Skeletal muscle satellite cell (primary cell): Measurements from ENCODE around the gene PAK6.

Source experiments
- H3K27me3 ChIP-seq: 2 replicates; pipeline ENCODE4 v1.7.0; 2013; ENCODE audit warnings: low read length; ENCODE audit not compliant: control insufficient read depth, insufficient read depth
- H3K36me3 ChIP-seq: 2 replicates; pipeline ENCODE4 v1.7.0; 2013; ENCODE audit warnings: mild to moderate bottlenecking, control low read depth, low read length; ENCODE audit not compliant: insufficient read depth
- H3K4me1 ChIP-seq: 2 replicates; pipeline ENCODE4 v1.7.0; 2013; ENCODE audit warnings: low read length; ENCODE audit not compliant: control insufficient read depth, insufficient read depth
- H3K4me2 ChIP-seq: 2 replicates; pipeline ENCODE4 v1.7.0; 2013; ENCODE audit warnings: mild to moderate bottlenecking, low read length
- H3K4me3 ChIP-seq: 2 replicates; pipeline ENCODE4 v1.7.0; 2013; ENCODE audit warnings: low read length
- H3K9ac ChIP-seq: 2 replicates; pipeline ENCODE4 v1.7.0; 2013; ENCODE audit warnings: mild to moderate bottlenecking, low read depth, low read length, moderate library complexity
- H3K9me3 ChIP-seq: replicated peaks from 2 replicates; pipeline ENCODE4 v1.7.0; 2013; ENCODE audit warnings: mild to moderate bottlenecking, control low read depth, low read length

The PAK6 gene

DNA sequence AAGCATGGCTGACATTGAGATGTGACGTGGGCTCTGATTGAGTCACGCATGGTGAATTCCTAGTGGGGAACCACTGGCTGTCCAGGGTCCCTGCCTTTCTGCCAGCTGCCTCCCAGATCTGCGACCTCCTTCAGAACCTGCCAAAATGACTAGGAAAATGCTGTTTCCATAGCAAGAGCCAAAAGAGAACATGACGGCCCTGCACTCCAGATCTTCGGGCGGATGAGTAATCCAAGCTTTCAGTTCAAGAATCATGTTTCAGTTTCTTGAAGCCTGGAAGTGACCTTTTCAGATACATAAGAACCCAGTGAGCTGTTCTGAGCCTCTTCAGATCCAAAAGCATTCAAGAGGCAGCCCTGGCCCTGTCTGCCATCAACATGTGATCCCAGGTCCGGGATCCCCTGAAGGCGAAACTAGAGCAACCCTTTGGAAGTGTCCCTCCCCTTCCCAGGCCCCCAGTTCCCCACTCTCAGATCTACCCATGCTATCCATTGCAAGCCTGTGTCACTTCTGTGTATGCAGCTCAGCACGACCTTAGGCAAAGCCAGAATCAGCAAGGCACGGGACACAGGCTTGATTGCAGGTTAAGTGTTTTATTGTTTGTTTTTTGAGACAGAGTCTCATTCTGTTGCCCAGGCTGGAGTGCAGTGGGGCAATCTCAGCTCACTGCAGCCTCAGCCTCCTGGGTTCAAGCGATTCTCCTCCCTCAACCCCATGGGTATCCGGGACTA lies 24.3 kb downstream of the PAK6 start:
- no peaks in the 10 kb centered on the region for H3K36me3 ChIP-seq
- no peak overlapping the region for H3K4me3 ChIP-seq
- peak overlapping the region; percentile 8 for H3K4me2 ChIP-seq
- H3K4me1 ChIP-seq: peaks cover 20% of the 10 kb centered on the region
- H3K9me3 ChIP-seq: no peaks in the 10 kb centered on the region
- H3K27me3 ChIP-seq: peaks cover 5% of the 10 kb centered on the region
- no peak overlapping the region for H3K9ac ChIP-seq

GRCh38 chr15:40264321-40265153 lies 25.7 kb downstream of the PAK6 start:
- Histone ChIP-seq H3K27me3 (no peaks in the 10 kb centered on the region), H3K4me1 (peaks cover 20% of the 10 kb centered on the region), H3K9ac (no peak overlapping the region), H3K4me2 (no peak overlapping the region), H3K36me3 (no peaks in the 10 kb centered on the region), H3K9me3 (no peaks in the 10 kb centered on the region), H3K4me3 (no peak overlapping the region)

DNA sequence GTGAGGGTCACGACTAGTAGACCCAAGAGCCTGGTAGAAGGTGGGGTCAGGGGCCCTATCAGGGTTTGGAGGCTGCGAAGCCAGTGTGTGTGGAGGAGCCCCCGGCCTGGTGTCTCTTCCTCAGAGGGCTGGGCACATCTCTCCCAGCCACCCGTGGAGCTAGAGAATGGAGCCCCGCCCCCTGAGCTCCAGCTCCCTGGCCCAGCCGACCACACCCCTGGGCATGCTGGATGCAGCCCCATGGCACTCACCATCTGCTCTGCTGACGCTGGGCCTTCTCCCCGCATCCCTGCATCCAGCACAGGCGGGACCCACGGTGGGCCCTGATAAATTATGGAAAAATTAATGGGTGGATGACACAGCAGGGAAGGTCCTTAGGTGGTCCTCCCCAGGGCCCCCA lies 26.5 kb downstream of the PAK6 start:
- Histone ChIP-seq H3K27me3 (no peaks in the 10 kb centered on the region), H3K4me1 (peaks cover 20% of the 10 kb centered on the region), H3K4me2 (no peak overlapping the region), H3K9me3 (no peaks in the 10 kb centered on the region), H3K9ac (no peak overlapping the region), H3K36me3 (no peaks in the 10 kb centered on the region), H3K4me3 (no peak overlapping the region)

DNA sequence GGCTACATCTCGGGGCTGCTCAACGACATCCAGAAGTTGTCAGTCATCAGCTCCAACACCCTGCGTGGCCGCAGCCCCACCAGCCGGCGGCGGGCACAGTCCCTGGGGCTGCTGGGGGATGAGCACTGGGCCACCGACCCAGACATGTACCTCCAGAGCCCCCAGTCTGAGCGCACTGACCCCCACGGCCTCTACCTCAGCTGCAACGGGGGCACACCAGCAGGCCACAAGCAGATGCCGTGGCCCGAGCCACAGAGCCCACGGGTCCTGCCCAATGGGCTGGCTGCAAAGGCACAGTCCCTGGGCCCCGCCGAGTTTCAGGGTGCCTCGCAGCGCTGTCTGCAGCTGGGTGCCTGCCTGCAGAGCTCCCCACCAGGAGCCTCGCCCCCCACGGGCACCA lies 27.0 kb downstream of the PAK6 start:
- H3K9ac ChIP-seq: no peak overlapping the region
- H3K4me1 ChIP-seq: peaks cover 20% of the 10 kb centered on the region
- H3K4me3 ChIP-seq: no peak overlapping the region
- no peak overlapping the region for H3K4me2 ChIP-seq
- no peaks in the 10 kb centered on the region for H3K27me3 ChIP-seq
- H3K36me3 ChIP-seq: no peaks in the 10 kb centered on the region
- H3K9me3 ChIP-seq: no peaks in the 10 kb centered on the region

- peak overlapping the region; percentile 45 for H3K4me2 ChIP-seq
- peaks cover 20% of the 10 kb centered on the region for H3K4me1 ChIP-seq
- H3K9ac ChIP-seq: no peak overlapping the region
- no peaks in the 10 kb centered on the region for H3K27me3 ChIP-seq
- H3K9me3 ChIP-seq: no peaks in the 10 kb centered on the region
- H3K36me3 ChIP-seq: no peaks in the 10 kb centered on the region
- no peak overlapping the region for H3K4me3 ChIP-seq
Measured at GRCh38 chr15:40266828-40267304, 28.0 kb downstream of the PAK6 start.

DNA sequence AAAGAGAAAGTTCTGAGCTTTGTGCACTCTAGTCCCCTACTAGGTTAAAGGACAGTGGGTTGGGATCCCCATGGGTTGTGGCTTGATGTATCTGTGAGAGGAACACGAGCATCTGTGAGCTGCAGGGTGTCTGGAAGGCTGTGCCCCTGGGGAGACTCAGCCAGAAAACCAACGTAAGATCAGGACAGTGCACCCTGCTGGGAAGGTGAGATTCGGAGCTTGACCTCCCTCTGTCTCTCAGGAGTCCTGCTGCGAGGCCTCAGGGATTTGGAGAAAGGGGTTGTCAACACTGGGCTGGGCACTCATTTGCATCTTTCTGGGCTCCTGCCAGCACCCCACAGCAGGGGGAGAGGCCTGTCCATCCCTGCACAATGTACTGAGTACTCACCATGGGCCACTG lies 28.8 kb downstream of the PAK6 start:
- Histone ChIP-seq H3K27me3 (no peaks in the 10 kb centered on the region), H3K4me2 (no peak overlapping the region), H3K36me3 (no peaks in the 10 kb centered on the region), H3K9ac (no peak overlapping the region), H3K4me1 (peaks cover 19% of the 10 kb centered on the region), H3K4me3 (no peak overlapping the region), H3K9me3 (no peaks in the 10 kb centered on the region)

DNA sequence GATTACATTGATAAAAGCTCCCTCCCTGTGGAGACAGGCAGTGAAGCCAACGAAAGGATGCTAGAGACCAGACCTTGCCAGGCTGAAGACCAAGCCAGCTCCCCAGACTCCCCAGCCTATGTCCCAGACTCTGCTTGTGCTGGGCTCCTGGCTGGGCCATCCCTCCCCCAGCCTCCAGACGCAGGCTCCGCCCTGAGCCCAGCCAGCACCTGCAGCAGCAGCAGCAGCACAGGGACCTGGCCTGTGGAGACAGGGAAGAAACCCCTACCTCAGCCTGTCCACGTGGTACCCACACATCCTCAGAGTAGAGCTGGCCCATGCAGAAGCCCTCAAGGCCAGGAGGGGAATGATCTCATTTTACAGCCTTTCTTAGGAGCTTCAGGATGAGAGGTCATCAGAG lies 30.7 kb downstream of the PAK6 start:
- no peak overlapping the region for H3K4me2 ChIP-seq
- no peaks in the 10 kb centered on the region for H3K27me3 ChIP-seq
- no peaks in the 10 kb centered on the region for H3K9me3 ChIP-seq
- no peaks in the 10 kb centered on the region for H3K36me3 ChIP-seq
- H3K9ac ChIP-seq: no peak overlapping the region
- peaks cover 11% of the 10 kb centered on the region for H3K4me1 ChIP-seq
- H3K4me3 ChIP-seq: no peak overlapping the region

DNA sequence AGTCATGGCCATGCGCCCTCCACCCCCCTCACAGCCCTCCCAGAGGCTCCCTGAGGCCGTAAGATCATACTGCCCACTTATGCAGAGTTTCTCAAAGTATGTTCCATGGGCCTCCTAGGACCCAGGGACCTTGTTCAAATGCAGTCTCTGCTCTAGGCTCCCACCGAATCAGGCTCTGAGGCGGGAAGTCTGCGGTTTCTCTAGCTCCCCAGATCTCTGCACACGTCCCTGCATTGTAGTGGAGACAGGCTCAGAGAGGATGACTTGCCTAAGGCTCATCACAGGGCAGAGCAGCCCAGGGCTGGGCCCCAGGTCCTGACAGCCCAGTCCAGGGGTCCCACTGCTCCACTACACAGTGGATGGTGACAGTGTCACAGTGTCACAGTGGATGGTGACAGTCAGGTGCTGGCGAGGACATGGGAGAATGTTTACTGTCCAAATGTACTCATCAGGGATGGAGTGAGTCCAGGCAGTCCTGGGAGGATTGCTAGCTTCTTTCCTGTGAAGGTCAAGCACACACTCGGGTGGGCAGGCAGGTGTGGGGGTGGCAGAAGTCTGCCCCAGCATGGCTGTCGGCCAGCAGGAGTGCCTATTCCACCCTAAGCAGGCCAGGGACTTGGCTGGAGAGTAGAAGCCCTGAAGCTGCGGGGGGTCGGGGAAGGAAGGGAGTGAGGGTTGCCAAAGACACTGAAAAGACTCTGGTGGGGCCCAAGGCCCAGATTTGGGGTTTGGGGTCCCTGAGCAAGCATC lies 31.6 kb downstream of the PAK6 start:
- Histone ChIP-seq H3K4me3 (no peak overlapping the region), H3K27me3 (no peaks in the 10 kb centered on the region), H3K9ac (no peak overlapping the region), H3K4me2 (no peak overlapping the region), H3K36me3 (no peaks in the 10 kb centered on the region), H3K9me3 (no peaks in the 10 kb centered on the region), H3K4me1 (peaks cover 11% of the 10 kb centered on the region)

DNA sequence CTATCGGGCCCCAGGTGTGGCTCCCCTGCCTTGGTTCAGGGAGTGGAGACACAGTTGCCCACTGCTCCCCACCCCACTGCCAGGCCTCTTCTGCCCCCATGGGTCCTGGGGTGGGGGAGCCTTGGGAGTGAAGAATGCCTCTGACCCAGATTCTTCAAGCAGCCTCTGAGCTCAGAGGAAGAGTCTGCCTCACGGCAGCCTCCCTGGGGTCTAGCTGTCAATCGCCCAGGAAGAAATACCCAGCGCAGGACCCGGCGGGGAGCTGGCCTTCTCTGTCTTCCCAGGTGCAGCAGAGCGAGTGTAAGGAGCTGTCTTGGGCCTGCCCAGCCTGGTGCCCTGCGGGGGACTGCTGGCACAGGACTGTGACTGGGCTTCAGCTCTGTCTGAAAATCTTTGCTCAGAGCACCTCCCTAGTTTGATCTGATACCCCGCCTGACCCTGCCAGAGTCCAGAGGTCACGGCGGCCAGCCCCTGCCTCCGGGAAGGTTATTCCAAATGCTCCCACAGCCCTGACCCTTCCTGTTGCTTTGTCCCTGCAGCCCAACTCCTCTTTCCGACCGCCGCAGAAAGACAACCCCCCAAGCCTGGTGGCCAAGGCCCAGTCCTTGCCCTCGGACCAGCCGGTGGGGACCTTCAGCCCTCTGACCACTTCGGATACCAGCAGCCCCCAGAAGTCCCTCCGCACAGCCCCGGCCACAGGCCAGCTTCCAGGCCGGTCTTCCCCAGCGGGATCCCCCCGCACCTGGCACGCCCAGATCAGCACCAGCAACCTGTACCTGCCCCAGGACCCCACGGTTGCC lies 33.0 kb downstream of the PAK6 start:
- Histone ChIP-seq H3K27me3 (peaks cover 2% of the 10 kb centered on the region), H3K4me3 (no peak overlapping the region), H3K9ac (no peak overlapping the region), H3K4me2 (no peak overlapping the region), H3K4me1 (peaks cover 4% of the 10 kb centered on the region), H3K9me3 (no peaks in the 10 kb centered on the region), H3K36me3 (no peaks in the 10 kb centered on the region)

GRCh38 chr15:40272485-40273056 lies 33.7 kb downstream of the PAK6 start:
- no peak overlapping the region for H3K9ac ChIP-seq
- peaks cover 4% of the 10 kb centered on the region for H3K27me3 ChIP-seq

More at GRCh38 chr15:40272485-40273056, 33.7 kb downstream of the PAK6 start:
- no peak overlapping the region for H3K4me2 ChIP-seq
- H3K4me3 ChIP-seq: no peak overlapping the region
- no peaks in the 10 kb centered on the region for H3K9me3 ChIP-seq
- no peaks in the 10 kb centered on the region for H3K4me1 ChIP-seq
- H3K36me3 ChIP-seq: no peaks in the 10 kb centered on the region
